Natural killer cell treated with Interleukin-12 subunit alpha and Interleukin-12 subunit beta and Interleukin-15 and Interleukin-18, amount 100 ng/mL, for 72 hours (primary cell): ENCODE results near the gene GDF2. TPM values are rescaled to one million over a fixed set of nuclear protein-coding genes. Genes with fewer than 3 reads are reported as not detected.

Source experiments
- ATAC-seq, 2 donors: fragments of 150-1000 bp; cut with Tn5 transposase in 1 of 2; sonication (Bioruptor Pico), chemical (Tn5 transposase) in 1 of 2; 2 replicates each; pipeline ENCODE4 v1.10.0; 2021
- DNase-seq: peaks from one replicate; pipeline ENCODE4 v3.0.0; 2022; ENCODE audit warnings: low spot score
- H3K27ac Mint-ChIP-seq, 2 donors: 1 replicate in 1 of 2; 2 replicates in 1 of 2; pipeline ENCODE4 v1.8.0; 2022; ENCODE audit warnings: mixed read lengths in 2 of 2, mild to moderate bottlenecking in 1 of 2, moderate library complexity in 1 of 2
- H3K27me3 Mint-ChIP-seq, 2 donors: 1 replicate in 1 of 2; 2 replicates in 1 of 2; pipeline ENCODE4 v1.8.0; 2022; ENCODE audit warnings: mixed read lengths in 2 of 2
- H3K36me3 Mint-ChIP-seq: one replicate; pipeline ENCODE4 v1.8.0; 2022; ENCODE audit warnings: mixed read lengths
- H3K4me1 Mint-ChIP-seq, 2 donors: 1 replicate in 1 of 2; 2 replicates in 1 of 2; pipeline ENCODE4 v1.8.0; 2022; ENCODE audit warnings: low read depth in 2 of 2, mixed read lengths in 2 of 2, mild to moderate bottlenecking in 1 of 2
- H3K4me3 Mint-ChIP-seq: one replicate; pipeline ENCODE4 v1.8.0; 2022; ENCODE audit warnings: mixed read lengths
- H3K9me3 Mint-ChIP-seq: 2 replicates; pipeline ENCODE4 v1.8.0; 2022; ENCODE audit warnings: mixed read lengths
- total RNA-seq, 2 donors: library from RNA; stranded (reverse); gene quantifications; one replicate each; pipeline ENCODE4 v1.2.3, GENCODE V29; 2022

The GDF2 gene
- total RNA-seq, 2 donors from 2014 or later = not detected

DNA sequence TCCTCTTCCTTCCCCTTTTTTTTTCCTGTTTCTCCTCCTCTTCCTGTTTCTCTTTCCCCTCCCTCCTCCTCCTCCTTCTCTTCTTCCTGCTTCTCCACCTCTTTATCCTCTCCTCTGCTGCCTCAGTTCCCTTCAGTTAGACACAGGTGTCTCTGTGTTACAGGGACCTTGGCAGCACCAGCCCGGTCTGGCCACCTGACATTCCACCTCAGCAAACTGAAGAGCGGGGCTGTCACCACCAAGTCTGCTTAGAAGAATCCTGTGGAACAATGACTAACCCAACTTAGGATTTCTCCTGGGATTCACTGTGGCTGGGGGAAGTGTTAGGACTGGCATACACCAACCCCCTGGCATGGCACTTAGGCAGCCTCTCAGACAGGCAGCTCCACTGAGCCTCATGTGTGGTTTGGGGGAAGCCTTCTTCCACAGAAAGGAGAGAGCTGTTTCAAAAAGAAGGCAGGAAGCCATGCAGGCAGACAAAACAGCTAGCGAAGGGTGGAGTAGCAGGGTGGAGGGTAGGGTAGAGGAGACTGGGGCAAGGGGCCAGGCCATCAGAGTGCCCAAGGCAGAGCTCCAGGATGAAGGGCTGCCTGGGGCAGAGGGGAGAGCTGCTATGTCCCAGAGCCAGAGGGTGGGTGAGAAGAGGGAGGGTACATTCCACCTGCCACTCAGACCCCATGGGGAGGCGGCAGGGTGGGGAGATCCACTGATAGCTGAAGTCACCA, 35.5 kb upstream of the GDF2 start:
- H3K27me3 Mint-ChIP-seq = peaks cover 0 to 5% of the 10 kb centered on the region in 2 donors
- H3K36me3 Mint-ChIP-seq = no peaks in the 10 kb centered on the region
- no peak overlapping the region for H3K27ac Mint-ChIP-seq
- no peaks in the 10 kb centered on the region for H3K9me3 Mint-ChIP-seq
- DNase-seq (no peak), ATAC-seq (no peak)
- H3K4me3 Mint-ChIP-seq = no peak overlapping the region
- H3K4me1 Mint-ChIP-seq = peaks cover 0 to 7% of the 10 kb centered on the region in 2 donors

DNA sequence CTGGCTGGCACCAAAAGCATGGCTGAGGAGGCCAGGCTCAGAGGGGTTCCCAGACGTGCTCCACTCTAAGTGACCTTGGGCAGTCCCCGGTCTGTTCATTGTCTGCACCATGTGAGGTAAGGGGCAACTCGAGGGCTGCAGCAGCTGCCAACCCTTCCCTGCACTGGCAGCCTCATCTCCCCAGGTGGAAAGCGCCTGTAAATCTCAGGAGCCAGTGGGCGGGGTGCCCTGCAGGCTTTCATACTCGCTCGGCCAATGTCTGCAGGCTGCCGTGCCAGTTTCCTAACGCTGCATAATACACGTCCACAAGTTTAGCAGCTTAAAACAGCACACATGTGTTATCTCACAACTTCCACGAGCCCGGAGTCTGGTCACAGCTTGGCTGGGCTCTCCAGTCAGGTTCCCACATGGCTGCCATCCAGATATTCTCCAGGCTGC, 34.9 kb upstream of the GDF2 start:
- ATAC-seq = no peak

DNA sequence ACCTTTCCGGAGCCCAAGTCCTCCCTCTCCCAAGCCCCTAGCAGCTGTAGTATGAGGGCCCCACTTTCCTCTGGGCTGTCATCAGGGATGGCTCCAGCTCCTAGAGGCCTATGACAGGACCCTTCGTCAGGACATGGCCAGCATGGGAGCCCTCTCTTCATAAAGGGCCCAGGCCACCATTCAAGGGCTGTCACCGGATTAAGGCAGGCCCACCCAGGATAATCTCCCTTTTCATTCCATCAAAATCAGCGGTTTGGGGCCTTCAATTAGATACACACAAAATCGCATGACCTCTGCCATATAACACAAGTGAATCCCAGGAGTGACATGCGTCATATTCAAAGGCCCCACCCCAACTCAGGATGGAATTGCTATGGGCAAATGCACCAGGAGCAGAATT, 34.4 kb upstream of the GDF2 start:
- Mint-ChIP-seq H3K4me1 (peaks cover 0 to 7% of the 10 kb centered on the region in 2 donors), H3K9me3 (no peaks in the 10 kb centered on the region), H3K4me3 (no peak overlapping the region), H3K36me3 (no peaks in the 10 kb centered on the region), H3K27ac (no peak overlapping the region), H3K27me3 (peaks cover 0 to 5% of the 10 kb centered on the region in 2 donors)
- ATAC-seq = no peak
- no peak for DNase-seq

More for the DNA sequence above, 34.9 kb upstream of the GDF2 start:
- no peak overlapping the region for H3K27ac Mint-ChIP-seq
- no peak for DNase-seq
- H3K4me3 Mint-ChIP-seq = no peak overlapping the region
- H3K27me3 Mint-ChIP-seq = peaks cover 0 to 5% of the 10 kb centered on the region in 2 donors
- H3K4me1 Mint-ChIP-seq = peaks cover 0 to 7% of the 10 kb centered on the region in 2 donors
- no peaks in the 10 kb centered on the region for H3K36me3 Mint-ChIP-seq
- no peaks in the 10 kb centered on the region for H3K9me3 Mint-ChIP-seq

DNA sequence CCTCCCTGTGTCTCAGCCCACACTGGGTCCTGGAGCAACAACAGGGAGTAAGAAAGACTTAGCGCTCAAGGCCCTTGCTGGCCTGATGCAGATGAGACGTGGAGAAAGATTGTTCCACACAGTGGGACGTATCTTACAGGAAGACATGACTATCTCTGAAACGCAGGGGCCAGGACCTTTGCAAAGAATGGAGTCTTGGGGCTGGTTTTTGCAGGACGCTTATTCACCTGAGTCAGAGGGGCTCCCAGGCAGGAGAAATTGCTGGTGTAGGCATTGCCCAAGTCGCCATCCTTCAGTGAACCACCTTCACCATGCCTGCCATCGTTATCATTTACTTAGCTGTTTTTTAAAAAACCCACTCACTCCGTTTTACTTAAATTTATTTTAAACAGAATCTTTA, 34.0 kb upstream of the GDF2 start:
- Mint-ChIP-seq H3K36me3 (no peaks in the 10 kb centered on the region), H3K27ac (no peak overlapping the region)

DNA sequence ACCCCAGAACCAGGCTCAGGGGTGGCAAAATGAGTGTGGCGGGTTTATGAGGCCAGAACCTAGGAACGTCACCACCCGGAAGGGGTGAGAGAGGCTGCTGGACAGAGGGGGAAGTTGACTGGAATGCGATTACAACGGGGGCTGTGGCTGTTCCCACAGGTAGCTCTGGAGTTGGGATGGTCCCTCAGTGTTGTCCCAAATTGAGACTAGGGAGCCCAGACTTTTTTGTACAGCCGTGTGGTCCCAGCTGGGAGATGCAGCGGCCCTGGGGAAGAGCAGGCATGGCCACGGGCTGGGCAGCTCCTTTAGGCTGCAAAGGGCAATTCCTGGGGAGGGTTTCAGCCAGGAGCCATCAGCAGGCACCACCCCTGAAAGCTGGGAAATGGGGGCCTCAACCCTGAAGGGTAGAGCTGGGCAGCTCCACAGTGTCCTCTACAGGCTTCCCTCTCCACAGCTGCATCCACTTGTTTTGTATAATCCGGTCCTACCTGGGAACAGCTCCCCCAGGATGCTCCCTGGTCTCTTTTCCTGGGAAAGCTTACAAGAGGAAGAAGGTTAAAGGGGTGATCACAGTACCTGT, 33.2 kb upstream of the GDF2 start:
- Mint-ChIP-seq H3K36me3 (no peaks in the 10 kb centered on the region), H3K4me3 (no peak overlapping the region), H3K27ac (no peak overlapping the region), H3K4me1 (peaks cover 0 to 7% of the 10 kb centered on the region in 2 donors), H3K27me3 (peaks cover 0 to 10% of the 10 kb centered on the region in 2 donors), H3K9me3 (no peaks in the 10 kb centered on the region)
- ATAC-seq = no peak
- no peak for DNase-seq

More for the DNA sequence above, 34.0 kb upstream of the GDF2 start:
- DNase-seq = no peak
- Mint-ChIP-seq H3K9me3 (no peaks in the 10 kb centered on the region), H3K4me1 (peaks cover 0 to 7% of the 10 kb centered on the region in 2 donors), H3K27me3 (peaks cover 0 to 5% of the 10 kb centered on the region in 2 donors), H3K4me3 (no peak overlapping the region)
- no peak for ATAC-seq

DNA sequence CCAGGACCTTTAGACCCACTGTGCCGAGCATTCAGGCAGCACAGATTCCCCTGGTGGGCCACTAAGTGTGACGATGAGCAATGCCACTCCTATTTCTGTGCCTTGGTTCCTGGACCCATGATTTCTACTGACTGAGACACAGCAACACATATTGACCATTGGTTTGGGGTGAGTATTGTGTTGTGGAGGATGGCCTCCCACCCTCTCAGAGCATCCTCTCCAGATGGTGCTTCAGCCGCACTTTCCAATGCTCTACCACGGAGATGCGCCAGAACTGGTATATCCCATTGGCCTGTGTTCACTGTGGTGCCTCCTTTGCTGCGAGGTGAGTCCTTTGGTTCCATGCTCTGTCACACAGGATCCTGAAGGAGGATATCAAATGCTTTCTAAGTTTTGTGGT, 32.3 kb upstream of the GDF2 start:
- Mint-ChIP-seq H3K36me3 (no peaks in the 10 kb centered on the region), H3K4me3 (no peak overlapping the region), H3K9me3 (no peaks in the 10 kb centered on the region), H3K27ac (no peak overlapping the region), H3K4me1 (peaks cover 0 to 7% of the 10 kb centered on the region in 2 donors), H3K27me3 (peaks cover 3 to 11% of the 10 kb centered on the region in 2 donors)
- DNase-seq (no peak), ATAC-seq (no peak)

DNA sequence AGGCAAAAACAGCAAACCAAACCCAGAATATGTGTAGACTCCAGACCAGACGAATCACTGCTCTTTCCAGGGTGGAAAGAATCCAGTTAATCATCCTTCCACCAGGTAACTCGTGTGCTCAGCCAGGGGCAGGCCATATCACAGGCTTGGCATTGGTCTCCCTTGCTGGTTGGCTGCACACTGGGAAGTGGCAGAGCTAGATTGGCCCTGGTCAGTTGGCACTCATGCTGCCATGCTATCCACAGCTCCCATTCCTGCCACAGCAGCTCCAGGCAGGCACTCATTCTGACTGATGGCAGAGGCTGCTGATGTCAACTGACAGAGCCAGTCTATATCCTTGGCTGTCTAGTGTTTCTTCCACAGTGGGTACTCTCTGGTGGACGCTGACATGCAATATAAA, 31.9 kb upstream of the GDF2 start:
- ATAC-seq = no peak
- no peak overlapping the region for H3K27ac Mint-ChIP-seq
- no peaks in the 10 kb centered on the region for H3K9me3 Mint-ChIP-seq
- DNase-seq = no peak
- H3K4me3 Mint-ChIP-seq = no peak overlapping the region
- H3K4me1 Mint-ChIP-seq = peaks cover 0 to 7% of the 10 kb centered on the region in 2 donors
- H3K27me3 Mint-ChIP-seq = peaks cover 8 to 14% of the 10 kb centered on the region in 2 donors
- H3K36me3 Mint-ChIP-seq = no peaks in the 10 kb centered on the region

DNA sequence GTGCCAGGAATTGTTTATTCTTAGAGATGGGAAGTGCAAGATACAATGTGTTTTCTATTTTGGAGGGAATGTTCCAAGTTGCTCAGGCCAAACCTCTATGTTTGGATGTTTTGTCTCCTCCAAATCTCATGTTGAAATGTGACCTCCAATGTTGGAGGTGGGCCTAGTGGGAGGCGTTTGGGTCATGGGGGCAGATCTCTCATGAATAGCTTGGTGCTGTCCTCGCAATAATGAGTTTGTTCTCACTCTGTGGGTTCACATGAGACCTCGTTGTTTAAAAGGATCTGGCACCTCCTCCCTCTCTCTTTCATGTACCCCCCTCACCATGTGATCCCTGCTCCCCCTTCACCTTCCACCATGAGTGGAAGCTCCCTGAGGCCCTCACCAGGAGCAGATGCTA, 30.6 kb upstream of the GDF2 start:
- Mint-ChIP-seq H3K4me3 (no peak overlapping the region), H3K4me1 (peaks cover 0 to under 1% of the 10 kb centered on the region in 2 donors), H3K36me3 (no peaks in the 10 kb centered on the region), H3K27ac (no peak overlapping the region), H3K9me3 (no peaks in the 10 kb centered on the region), H3K27me3 (peaks cover 16 to 19% of the 10 kb centered on the region in 2 donors)
- ATAC-seq (no peak), DNase-seq (no peak)

DNA sequence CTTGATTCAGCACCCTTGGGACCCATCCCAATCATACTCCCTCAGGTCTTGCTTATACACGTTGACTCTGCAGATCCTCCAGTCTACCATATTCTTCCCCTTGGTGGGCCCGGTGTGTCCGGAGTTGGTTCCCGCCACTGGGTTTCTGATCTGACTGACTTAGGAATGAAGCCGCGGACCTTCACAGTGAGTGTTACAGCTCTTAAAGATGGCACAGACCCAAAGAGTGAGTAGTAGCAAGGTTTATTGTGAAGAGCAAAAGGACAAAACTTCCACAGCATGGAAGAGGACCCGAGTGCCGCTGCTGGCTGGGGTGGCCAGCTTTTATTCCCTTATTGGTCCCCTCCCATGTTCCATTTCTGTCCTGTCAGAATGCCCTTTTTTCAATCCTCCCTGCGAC, 28.2 kb upstream of the GDF2 start:
- DNase-seq (no peak), ATAC-seq (no peak)
- Mint-ChIP-seq H3K27me3 (peaks cover 16 to 27% of the 10 kb centered on the region in 2 donors), H3K4me1 (no peaks in the 10 kb centered on the region), H3K9me3 (no peaks in the 10 kb centered on the region), H3K27ac (no peak overlapping the region), H3K36me3 (no peaks in the 10 kb centered on the region), H3K4me3 (no peak overlapping the region)

DNA sequence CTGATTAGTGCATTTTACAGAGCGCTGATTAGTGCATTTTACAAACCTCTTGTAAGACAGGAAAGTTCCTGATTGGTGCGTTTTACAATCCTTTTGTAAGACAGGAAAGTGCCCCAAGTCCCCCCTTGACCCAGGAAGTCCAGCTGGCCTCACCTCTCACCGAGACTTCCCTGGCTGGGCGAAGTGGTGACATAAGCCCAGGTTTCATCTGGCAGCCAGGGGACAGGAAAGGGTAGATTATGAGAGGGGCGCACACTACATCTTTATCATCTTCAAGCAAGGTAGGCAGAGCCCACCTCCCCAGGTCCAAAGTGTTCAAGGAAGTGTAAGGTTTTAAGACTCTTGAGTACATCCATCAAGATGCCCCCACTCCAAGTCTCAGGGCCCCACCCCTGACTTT, 27.8 kb upstream of the GDF2 start:
- Mint-ChIP-seq H3K27ac (no peak overlapping the region), H3K36me3 (no peaks in the 10 kb centered on the region), H3K4me3 (no peak overlapping the region), H3K9me3 (no peaks in the 10 kb centered on the region), H3K27me3 (peaks cover 18 to 31% of the 10 kb centered on the region in 2 donors), H3K4me1 (no peaks in the 10 kb centered on the region)
- DNase-seq (no peak), ATAC-seq (no peak)

DNA sequence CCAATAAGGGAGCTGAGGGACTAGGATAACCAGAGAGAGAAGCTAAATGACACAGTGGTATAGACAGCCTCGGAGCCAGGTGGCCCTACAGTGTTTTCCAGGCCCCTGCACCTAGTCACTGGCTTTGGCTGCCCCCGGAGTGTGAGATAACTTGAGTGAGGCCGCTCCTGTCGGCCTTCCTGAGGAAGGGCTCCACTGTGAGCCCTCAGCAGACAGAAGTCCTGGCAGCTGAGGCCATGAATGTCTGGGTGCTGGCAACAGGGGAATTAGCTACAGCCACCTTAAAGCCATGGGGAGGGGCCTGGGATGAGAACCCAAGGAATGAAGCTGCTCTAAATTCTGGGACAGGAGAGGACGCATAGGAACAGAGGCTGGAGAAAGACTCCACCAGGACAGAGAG, 26.8 kb upstream of the GDF2 start:
- ATAC-seq = peak in 1 of 2 donors; percentile 11

DNA sequence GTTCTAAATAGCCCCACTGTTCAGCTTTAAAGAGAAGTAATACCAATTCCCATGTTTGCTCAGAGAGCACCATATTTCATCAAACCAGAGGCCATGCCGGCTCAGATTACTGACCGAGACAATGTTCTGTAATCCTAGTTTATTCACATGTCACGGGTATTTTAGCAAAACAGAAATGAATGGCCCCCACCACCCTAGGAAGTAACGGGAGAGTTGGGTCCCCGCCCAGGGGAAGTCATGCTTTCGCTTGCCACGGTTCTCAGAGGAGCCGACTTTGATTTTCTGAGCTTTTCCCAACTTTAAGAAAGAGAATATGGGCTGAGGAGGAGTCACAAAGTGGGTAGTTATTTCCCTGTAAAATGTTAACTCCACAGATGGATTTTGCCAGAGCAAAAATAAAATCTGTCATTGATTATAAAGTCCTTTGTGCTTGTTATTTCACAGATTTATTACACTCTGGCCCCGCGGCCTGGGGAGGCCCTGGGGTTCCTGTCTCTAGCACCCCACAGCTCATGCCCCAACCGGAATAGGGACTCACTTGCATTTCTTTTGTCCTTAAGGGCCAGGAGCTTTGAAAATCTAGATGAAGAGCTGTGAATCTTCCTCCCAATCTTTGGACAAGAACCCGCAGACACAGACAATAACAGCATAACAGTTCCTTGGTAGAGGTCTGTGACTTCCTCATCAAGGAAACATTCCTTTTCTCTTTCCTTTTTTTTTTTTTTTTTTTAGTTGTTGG, 25.9 kb upstream of the GDF2 start:
- H3K27me3 Mint-ChIP-seq = peaks cover 27 to 41% of the 10 kb centered on the region in 2 donors
- DNase-seq (no peak), ATAC-seq (no peak)
- H3K36me3 Mint-ChIP-seq = no peaks in the 10 kb centered on the region
- H3K9me3 Mint-ChIP-seq = no peaks in the 10 kb centered on the region
- peaks cover 0 to 4% of the 10 kb centered on the region in 2 donors for H3K4me1 Mint-ChIP-seq
- no peak overlapping the region for H3K27ac Mint-ChIP-seq
- no peak overlapping the region for H3K4me3 Mint-ChIP-seq

More for the DNA sequence above, 26.8 kb upstream of the GDF2 start:
- no peaks in the 10 kb centered on the region for H3K4me1 Mint-ChIP-seq
- peaks cover 22 to 34% of the 10 kb centered on the region in 2 donors for H3K27me3 Mint-ChIP-seq
- no peak for DNase-seq
- H3K4me3 Mint-ChIP-seq = no peak overlapping the region
- no peaks in the 10 kb centered on the region for H3K9me3 Mint-ChIP-seq
- H3K27ac Mint-ChIP-seq = no peak overlapping the region
- no peaks in the 10 kb centered on the region for H3K36me3 Mint-ChIP-seq

DNA sequence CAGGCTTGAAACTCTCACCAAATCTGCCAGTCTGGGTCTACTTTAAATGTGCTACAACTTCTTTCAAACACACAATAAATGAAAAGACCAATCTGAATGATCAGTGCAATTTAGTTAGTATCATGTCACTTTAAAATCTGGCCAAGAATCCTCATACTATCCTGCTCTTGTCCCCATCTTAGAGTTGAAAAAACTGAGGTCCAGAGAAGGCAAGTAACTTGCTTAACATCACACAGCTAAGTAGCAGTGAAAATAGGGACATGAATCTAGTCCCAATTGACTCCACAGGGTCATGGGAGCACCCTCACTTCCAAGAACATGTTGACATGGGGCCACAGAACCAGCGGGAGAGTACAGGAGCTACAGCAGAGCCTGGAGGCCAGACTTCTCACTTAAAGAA, 25.3 kb upstream of the GDF2 start:
- H3K27ac Mint-ChIP-seq = no peak overlapping the region
- H3K36me3 Mint-ChIP-seq = no peaks in the 10 kb centered on the region
- DNase-seq (no peak), ATAC-seq (no peak)
- H3K4me1 Mint-ChIP-seq = peaks cover 0 to 4% of the 10 kb centered on the region in 2 donors
- H3K9me3 Mint-ChIP-seq = no peaks in the 10 kb centered on the region
- no peak overlapping the region for H3K4me3 Mint-ChIP-seq
- H3K27me3 Mint-ChIP-seq = peaks cover 27 to 41% of the 10 kb centered on the region in 2 donors
